ENCODE data around the gene SMIM38. TPM values are rescaled to one million over a fixed set of nuclear protein-coding genes. Genes with fewer than 3 reads are reported as not detected.
"Not testable (repeated sequence)": the region's sequence is repeated elsewhere in the genome, so short reads cannot be mapped to it uniquely, and the experiment has no call there.

The SMIM38 gene
- total RNA-seq, 1 experiment from 2014 or later = 0.54 TPM

GRCh38 chr11:69133251-69133650 lies 22.5 kb upstream of the SMIM38 start:
- Histone ChIP-seq H3K4me1 (ENCODE audit: control insufficient read depth in 1 of 2, insufficient read depth in 2 of 2, low read length in 2 of 2) (peaks cover 28 to 38% of the 10 kb centered on the region in 2 experiments), H3K9me2 (ENCODE audit: insufficient read depth) (no peaks in the 10 kb centered on the region), H4K20me1 (ENCODE audit: insufficient read depth) (no peaks in the 10 kb centered on the region), H3K9ac (ENCODE audit: low read length) (no peak overlapping the region), H3K9me3 (ENCODE audit: control insufficient read depth in 1 of 2, insufficient read depth in 1 of 2, low read depth in 1 of 2, low read length in 2 of 2) (peaks cover 0 to 12% of the 10 kb centered on the region in 2 experiments; a peak in 1 of 4 replicates), H3K4me2 (ENCODE audit: low read length) (no peak overlapping the region), H3K27me3 (ENCODE audit: insufficient read depth, low read length) (no peaks in the 10 kb centered on the region), H3K79me2 (ENCODE audit: insufficient read depth, low read length) (no peaks in the 10 kb centered on the region), H3K36me3 (ENCODE audit: control insufficient read depth in 1 of 2, insufficient read depth in 2 of 2, low read length in 2 of 2) (no peaks in the 10 kb centered on the region), H2AFZ (ENCODE audit: low read depth, low read length, poor library complexity, severe bottlenecking) (no peak overlapping the region), H3K27ac (ENCODE audit: low read depth, low read length) (no peak overlapping the region), H3K4me3 (replicated peaks in 1 of 2; ENCODE audit: low read depth in 1 of 2, low read length in 2 of 2) (no peak overlapping the region)
- CTCF ChIA-PET = no interaction called here
- DNase-seq (ENCODE audit: low read depth, low spot score) (no peak), ATAC-seq (no peak)
- intact Hi-C loops (cut with micrococcal nuclease) = no loop called here
- POLR2A ChIA-PET = no interaction called here
- RAD21 ChIA-PET (ENCODE audit: low non-redundant PET in 1 of 2, low total read pairs in 2 of 2, uncharacterized antibody in 2 of 2, unreplicated experiment in 2 of 2) = no interaction called here
- BruUV-seq (replicated peaks) = no TSS peak
- no peak for TF ChIP-seq ATF3 (IDR thresholded peaks at IDR 0.05)
- no peak for TF ChIP-seq REST (IDR thresholded peaks at IDR 0.05; ENCODE audit: low read depth)
- TF ChIP-seq CBX3 (IDR thresholded peaks at IDR 0.05; ENCODE audit: low read depth) = peak; percentile 79; the same call in 1 of the 2 replicates

GRCh38 chr11:69134182-69134581 lies 21.6 kb upstream of the SMIM38 start:
- H3K36me3 ChIP-seq (ENCODE audit: control insufficient read depth in 1 of 2, insufficient read depth in 2 of 2, low read length in 2 of 2); POLR2A ChIA-PET; CTCF ChIA-PET; H3K9ac ChIP-seq (ENCODE audit: low read length); ATAC-seq; H3K4me3 ChIP-seq (replicated peaks in 1 of 2; ENCODE audit: low read depth in 1 of 2, low read length in 2 of 2); BruUV-seq (replicated peaks); H3K27ac ChIP-seq (ENCODE audit: low read depth, low read length); H3K9me2 ChIP-seq (ENCODE audit: insufficient read depth); RAD21 ChIA-PET (ENCODE audit: low non-redundant PET in 1 of 2, low total read pairs in 2 of 2, uncharacterized antibody in 2 of 2, unreplicated experiment in 2 of 2); DNase-seq (ENCODE audit: low read depth, low spot score); H3K4me2 ChIP-seq (ENCODE audit: low read length); H3K27me3 ChIP-seq (ENCODE audit: insufficient read depth, low read length); H2AFZ ChIP-seq (ENCODE audit: low read depth, low read length, poor library complexity, severe bottlenecking); intact Hi-C loops (cut with micrococcal nuclease); H4K20me1 ChIP-seq (ENCODE audit: insufficient read depth); H3K9me3 ChIP-seq (ENCODE audit: control insufficient read depth in 1 of 2, insufficient read depth in 1 of 2, low read depth in 1 of 2, low read length in 2 of 2); H3K79me2 ChIP-seq (ENCODE audit: insufficient read depth, low read length): not testable (repeated sequence)
- peaks cover 37 to 47% of the 10 kb centered on the region in 2 experiments for H3K4me1 ChIP-seq (ENCODE audit: control insufficient read depth in 1 of 2, insufficient read depth in 2 of 2, low read length in 2 of 2)
